GM21576 (cell line): ENCODE measurements around the gene DAB2IP.
"Not testable (repeated sequence)": the region's sequence is repeated elsewhere in the genome, so short reads cannot be mapped to it uniquely, and the experiment has no call there.

Experiments used
- ATAC-seq: cut with Tn5 transposase; IDR thresholded peaks from one replicate; pipeline ENCODE4 v1.9.1; 2021; ENCODE audit warnings: mild to moderate bottlenecking, moderate library complexity; ENCODE audit not compliant: unreplicated experiment

The DAB2IP gene

GRCh38 chr9:121785673-121786542 is 134.5 kb downstream of the DAB2IP start:
- ATAC-seq = no peak

- no peak for ATAC-seq
Observed at GRCh38 chr9:121786543-121786948, 135.1 kb downstream of the DAB2IP start.

- ATAC-seq = no peak
Observed at GRCh38 chr9:121786998-121787422, 135.6 kb downstream of the DAB2IP start.

GRCh38 chr9:121788686-121789366 is 137.4 kb downstream of the DAB2IP start:
- no peak for ATAC-seq

- ATAC-seq = no peak
Observed at GRCh38 chr9:121790841-121791240, 139.4 kb downstream of the DAB2IP start.

GRCh38 chr9:121792476-121792875 is 141.0 kb downstream of the DAB2IP start:
- not testable (repeated sequence) for ATAC-seq

- not testable (repeated sequence) for ATAC-seq
Observed at GRCh38 chr9:121794334-121794733, 142.9 kb downstream of the DAB2IP start.

- ATAC-seq = no peak
Observed at GRCh38 chr9:121797081-121797480, 145.6 kb downstream of the DAB2IP start.

GRCh38 chr9:121798941-121799340 is 147.5 kb downstream of the DAB2IP start:
- no peak for ATAC-seq

GRCh38 chr9:121800376-121800775 is 148.9 kb downstream of the DAB2IP start:
- ATAC-seq = no peak

GRCh38 chr9:121801579-121801978 is 150.1 kb downstream of the DAB2IP start:
- ATAC-seq = no peak

GRCh38 chr9:121802753-121803152 is 151.3 kb downstream of the DAB2IP start:
- ATAC-seq = no peak

- ATAC-seq = no peak
Observed at GRCh38 chr9:121807069-121807822, 155.8 kb downstream of the DAB2IP start.

- ATAC-seq = no peak
Observed at GRCh38 chr9:121807823-121808278, 156.4 kb downstream of the DAB2IP start.

- no peak for ATAC-seq
Observed at GRCh38 chr9:121808781-121809180, 157.3 kb downstream of the DAB2IP start.

GRCh38 chr9:121809356-121810050 is 158.1 kb downstream of the DAB2IP start:
- no peak for ATAC-seq

- ATAC-seq = no peak
Observed at GRCh38 chr9:121810489-121810888, 159.1 kb downstream of the DAB2IP start.

- ATAC-seq = no peak
Observed at GRCh38 chr9:121811140-121811539, 159.7 kb downstream of the DAB2IP start.

GRCh38 chr9:121811751-121812150 is 160.3 kb downstream of the DAB2IP start:
- no peak for ATAC-seq

- no peak for ATAC-seq
Observed at GRCh38 chr9:121812159-121812735, 160.8 kb downstream of the DAB2IP start.
